HepG2 (cell line): ENCODE data around the gene DLG4. TPM values are rescaled to one million over a fixed set of nuclear protein-coding genes. Genes with fewer than 3 reads are reported as not detected.
A peak's percentile ranks its signal among the peaks of the same experiment; 100 is the strongest.

Source experiments
- ARNTL ChIP-seq: sonication (generic); formaldehyde crosslinking; IDR thresholded peaks from 2 replicates; pipeline ENCODE4 v1.4.0; 2020; ENCODE audit warnings: mild to moderate bottlenecking, missing genetic modification reagents
- DNMT1 ChIP-seq: sonication (generic); formaldehyde crosslinking; IDR thresholded peaks from 2 replicates; pipeline ENCODE4 v1.5.1; 2020; ENCODE audit warnings: mild to moderate bottlenecking, missing genetic modification reagents
- EHMT2 ChIP-seq: fragments of 200-600 bp; sonication (generic); IDR thresholded peaks from 2 replicates; pipeline ENCODE4 v1.7.0; 2017; ENCODE audit warnings: antibody characterized with exemption, low read depth, low read length, borderline replicate concordance
- ESRRA ChIP-seq: sonication (generic); formaldehyde crosslinking; IDR thresholded peaks from 2 replicates; pipeline ENCODE4 v1.5.1; 2020; ENCODE audit warnings: mild to moderate bottlenecking, low read depth, missing genetic modification reagents
- NCOR1 ChIP-seq: fragments of 200-600 bp; sonication (generic); IDR thresholded peaks from 2 replicates; pipeline ENCODE4 v1.7.0; 2017; ENCODE audit warnings: antibody characterized with exemption, low read length, borderline replicate concordance
- NR2F2 ChIP-seq: IDR thresholded peaks from 2 replicates; pipeline ENCODE4 v1.6.1; 2012; ENCODE audit warnings: low read depth, inconsistent platforms, borderline replicate concordance
- PHB2 ChIP-seq: fragments of 450-650 bp; IDR thresholded peaks from 2 replicates; pipeline ENCODE4 v1.6.1; 2018; ENCODE audit not compliant: partially characterized antibody
- RFX5 ChIP-seq: IDR thresholded peaks from 2 replicates; pipeline ENCODE4 v1.6.1; 2011; ENCODE audit warnings: low read depth, low read length, improper control_type of control experiment
- SKI ChIP-seq: fragments of 450-650 bp; IDR thresholded peaks from one replicate; pipeline ENCODE4 v1.6.1; 2018; ENCODE audit warnings: mild to moderate bottlenecking; ENCODE audit not compliant: partially characterized antibody
- SNAPC2 ChIP-seq: sonication (generic); formaldehyde crosslinking; IDR thresholded peaks from 2 replicates; pipeline ENCODE4 v1.8.1; 2022; ENCODE audit warnings: mild to moderate bottlenecking, missing genetic modification reagents
- TBL1XR1 ChIP-seq: fragments of 150-350 bp; IDR thresholded peaks from 2 replicates; pipeline ENCODE4 v1.6.1; 2014; ENCODE audit warnings: borderline replicate concordance, low read length; ENCODE audit not compliant: partially characterized antibody
- TOE1 ChIP-seq: sonication (generic); formaldehyde crosslinking; IDR thresholded peaks from 2 replicates; pipeline ENCODE4 v1.4.0; 2020; ENCODE audit warnings: mild to moderate bottlenecking, missing genetic modification reagents
- YY1 ChIP-seq: IDR thresholded peaks from 2 replicates; pipeline ENCODE4 v1.6.1; 2011; ENCODE audit warnings: low read length, low read depth, moderate library complexity, mild to moderate bottlenecking; ENCODE audit not compliant: insufficient read depth, insufficient replicate concordance
- ZNF101 ChIP-seq: sonication (generic); formaldehyde crosslinking; IDR thresholded peaks from 2 replicates; pipeline ENCODE4 v1.4.0; 2020; ENCODE audit warnings: mild to moderate bottlenecking, low read depth, missing genetic modification reagents, borderline replicate concordance
- ZNF280B ChIP-seq: sonication (generic); formaldehyde crosslinking; IDR thresholded peaks from 2 replicates; pipeline ENCODE4 v1.5.0; 2020; ENCODE audit warnings: missing genetic modification reagents, mild to moderate bottlenecking, borderline replicate concordance
- ZNF280D ChIP-seq: sonication (generic); formaldehyde crosslinking; IDR thresholded peaks from 2 replicates; pipeline ENCODE4 v1.5.1; 2020; ENCODE audit warnings: mild to moderate bottlenecking, missing genetic modification reagents
- ZNF362 ChIP-seq: sonication (generic); formaldehyde crosslinking; IDR thresholded peaks from 2 replicates; pipeline ENCODE4 v1.4.0; 2020; ENCODE audit warnings: missing genetic modification reagents, mild to moderate bottlenecking, borderline replicate concordance
- ZNF501 ChIP-seq: sonication (generic); formaldehyde crosslinking; IDR thresholded peaks from 2 replicates; pipeline ENCODE4 v1.5.1; 2020; ENCODE audit warnings: mild to moderate bottlenecking, moderate library complexity, missing genetic modification reagents
- ZNF691 ChIP-seq: sonication (generic); formaldehyde crosslinking; IDR thresholded peaks from 2 replicates; pipeline ENCODE4 v1.4.0; 2020; ENCODE audit warnings: missing genetic modification reagents, low read depth, mild to moderate bottlenecking, borderline replicate concordance
- ZSCAN5A ChIP-seq: sonication (generic); formaldehyde crosslinking; IDR thresholded peaks from 2 replicates; pipeline ENCODE4 v1.8.0; 2022; ENCODE audit warnings: mild to moderate bottlenecking, missing genetic modification reagents, borderline replicate concordance
- polyA plus RNA-seq, 8 experiments: library from polyadenylated mRNA; depleted of rRNA in 3 of 8; stranded (reverse) in 7 of 8; unstranded in 1 of 8; fragments of >200 nt; fragmentation: Illumina TruSeq in 4 of 8; extraction: Trizol in 4 of 8; gene quantifications; 2 replicates each; pipeline versions ENCODE4 v1.2.1 to v1.2.3, GENCODE V29; 2011 to 2016; ENCODE audit warnings: low read depth in 4 of 8, missing spikeins in 1 of 8, mixed read lengths in 1 of 8; ENCODE audit not compliant: insufficient read depth in 1 of 8
- total RNA-seq, 5 experiments: library from RNA; depleted of rRNA; stranded (reverse); fragments of >200 nt; fragmentation: Illumina TruSeq; extraction: Trizol; gene quantifications; 2 replicates each; pipeline ENCODE4 v1.2.3, GENCODE V29; 2016; ENCODE audit warnings: low read depth in 1 of 5

The DLG4 gene
- total and polyA plus RNA-seq, 2 of the 13 experiments (the other 11 are each of a cell fraction or from before 2014, with no cell fraction given), result 0.71 to 4.3 TPM

GRCh38 chr17:7258731-7259554 is 39.3 kb upstream of the DLG4 start (continued):
- TF ChIP-seq NCOR1, result peak; percentile 90; the same call in 1 of the 2 replicates
- TF ChIP-seq ZNF691 (CRISPR knock-in tag), result no peak
- no peak for TF ChIP-seq ZSCAN5A (CRISPR knock-in tag)
- peak; percentile 35; the same call in 1 of the 2 replicates for TF ChIP-seq ESRRA (CRISPR knock-in tag)
- TF ChIP-seq PHB2, result no peak
- no peak for TF ChIP-seq DNMT1 (CRISPR knock-in tag)
- TF ChIP-seq ARNTL (CRISPR knock-in tag), result no peak
- TF ChIP-seq SNAPC2, result no peak
- no peak for TF ChIP-seq EHMT2
- 0 out of 2 replicates have a peak, but pooled peaks have one; percentile 44 for TF ChIP-seq ZNF280B (CRISPR knock-in tag)
- TF ChIP-seq YY1, result peak; percentile 34
- TF ChIP-seq NR2F2, result peak; percentile 45; the same call in 1 of the 2 replicates
- no peak for TF ChIP-seq ZNF362 (CRISPR knock-in tag)
- TF ChIP-seq TOE1 (CRISPR knock-in tag), result no peak
- peak; percentile 77 for TF ChIP-seq TBL1XR1
- peak; percentile 76 for TF ChIP-seq ZNF501 (CRISPR knock-in tag)
- TF ChIP-seq ZNF280D, result peak; percentile 80; the same call in 1 of the 2 replicates
- TF ChIP-seq RFX5, result 0 out of 2 replicates have a peak, but pooled peaks have one; percentile 17
- TF ChIP-seq ZNF101 (CRISPR knock-in tag), result no peak
- peak; percentile 95 for TF ChIP-seq SKI
